ENCODE measurements around the gene LRRC58.

LRRC58 gene

DNA sequence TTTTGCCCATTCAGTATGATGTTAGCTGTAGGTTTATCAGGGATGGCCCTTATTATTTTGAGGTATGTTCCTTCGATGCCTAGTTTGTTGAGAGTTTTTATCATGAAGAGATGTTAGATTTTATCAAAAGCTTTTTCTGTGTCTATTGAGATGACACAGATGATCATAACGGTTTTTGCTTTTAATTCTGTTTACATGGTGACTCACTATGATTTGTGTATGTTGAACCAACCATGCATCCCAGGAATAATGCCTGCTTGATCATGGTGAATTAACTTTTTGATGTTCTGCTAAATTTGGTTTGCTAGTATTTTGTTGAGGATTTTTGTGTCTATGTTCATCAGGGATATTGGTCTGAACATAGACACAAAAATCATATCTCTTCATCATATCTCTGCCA is 72.4 kb downstream of the LRRC58 start:
- Histone ChIP-seq H3K23ac (ENCODE audit: low read depth, low read length, poor library complexity) (no peak overlapping the region), H3K27ac (replicated peaks; ENCODE audit: low read length) (no peak overlapping the region), H3K4me2 (ENCODE audit: insufficient read depth, low read length, poor library complexity, severe bottlenecking) (no peak overlapping the region), H3K27me3 (ENCODE audit: control insufficient read depth in 3 of 3, insufficient read depth in 3 of 3, low read depth in 1 of 3, low read length in 3 of 3) (no peaks in the 10 kb centered on the region), H4K91ac (ENCODE audit: low read depth, low read length, poor library complexity) (no peak overlapping the region), H2BK5ac (ENCODE audit: low read length) (no peak overlapping the region), H2BK120ac (ENCODE audit: low read depth, low read length) (no peak overlapping the region), H3K36me3 (replicated peaks in 1 of 2; ENCODE audit: control insufficient read depth in 2 of 2, insufficient read depth in 2 of 2, low read length in 2 of 2) (no peaks in the 10 kb centered on the region), H2AFZ (ENCODE audit: low read length) (no peak overlapping the region), H3K4ac (ENCODE audit: low read length) (no peak overlapping the region), H3K79me1 (ENCODE audit: low read depth, low read length) (no peaks in the 10 kb centered on the region), H2BK12ac (ENCODE audit: low read length) (no peak overlapping the region), H3K4me1 (ENCODE audit: control insufficient read depth in 2 of 2, insufficient read depth in 1 of 2, low read depth in 1 of 2, low read length in 2 of 2) (peaks cover 0 to 2% of the 10 kb centered on the region in 2 donors), H2AK5ac (ENCODE audit: low read depth, low read length) (no peak overlapping the region), H4K8ac (ENCODE audit: low read depth, low read length) (no peak overlapping the region), H3K14ac (ENCODE audit: low read length) (no peak overlapping the region), H3K9me3 (replicated peaks in 1 of 2; ENCODE audit: control insufficient read depth in 2 of 2, insufficient read depth in 1 of 2, low read depth in 1 of 2, low read length in 2 of 2) (no peaks in the 10 kb centered on the region), H3K18ac (ENCODE audit: low read length) (no peak overlapping the region), H3K4me3 (ENCODE audit: low read length in 2 of 2) (no peak overlapping the region), H3K9ac (ENCODE audit: low read depth, low read length, poor library complexity) (no peak overlapping the region), H2BK15ac (ENCODE audit: low read length) (no peak overlapping the region)
- no CpG with 5 or more reads among the region's 2 CpGs for WGBS, 2 donors (ENCODE audit: extremely low coverage in 2 of 2, insufficient read length in 2 of 2, insufficient replicate concordance in 1 of 2)
- DNase-seq (ENCODE audit: low spot score) = no peak

DNA sequence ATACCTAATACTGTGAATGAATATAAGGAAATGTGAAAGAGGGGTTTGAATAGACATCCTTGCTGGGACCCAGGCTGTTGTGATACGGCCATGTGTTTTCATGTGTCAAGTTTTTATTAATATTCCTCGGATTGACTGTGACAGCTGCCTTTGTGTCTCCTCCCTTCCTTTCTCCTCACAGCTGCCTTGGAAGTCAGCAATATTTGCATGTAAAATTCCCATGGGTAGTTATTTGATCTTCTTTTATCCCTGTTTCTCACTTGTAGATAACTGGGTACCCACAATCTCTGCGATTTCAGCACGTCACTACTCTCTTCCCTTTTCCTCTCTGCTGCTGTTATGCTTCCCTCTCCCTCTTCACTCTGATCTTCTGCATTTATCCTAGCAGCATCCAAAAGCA is 73.5 kb downstream of the LRRC58 start:
- Histone ChIP-seq H3K79me1 (ENCODE audit: low read depth, low read length) (no peaks in the 10 kb centered on the region), H3K23ac (ENCODE audit: low read depth, low read length, poor library complexity) (no peak overlapping the region), H2BK15ac (ENCODE audit: low read length) (no peak overlapping the region), H2AFZ (ENCODE audit: low read length) (peak overlapping the region; percentile 2), H3K4me3 (ENCODE audit: low read length in 2 of 2) (no peak overlapping the region), H4K91ac (ENCODE audit: low read depth, low read length, poor library complexity) (no peak overlapping the region), H3K9ac (ENCODE audit: low read depth, low read length, poor library complexity) (no peak overlapping the region), H3K4me2 (ENCODE audit: insufficient read depth, low read length, poor library complexity, severe bottlenecking) (no peak overlapping the region), H4K8ac (ENCODE audit: low read depth, low read length) (no peak overlapping the region), H3K36me3 (replicated peaks in 1 of 2; ENCODE audit: control insufficient read depth in 2 of 2, insufficient read depth in 2 of 2, low read length in 2 of 2) (no peaks in the 10 kb centered on the region), H3K18ac (ENCODE audit: low read length) (no peak overlapping the region), H3K27ac (replicated peaks; ENCODE audit: low read length) (no peak overlapping the region), H2BK12ac (ENCODE audit: low read length) (no peak overlapping the region), H2BK120ac (ENCODE audit: low read depth, low read length) (no peak overlapping the region), H3K9me3 (replicated peaks in 1 of 2; ENCODE audit: control insufficient read depth in 2 of 2, insufficient read depth in 1 of 2, low read depth in 1 of 2, low read length in 2 of 2) (no peaks in the 10 kb centered on the region), H3K14ac (ENCODE audit: low read length) (no peak overlapping the region), H3K27me3 (ENCODE audit: control insufficient read depth in 3 of 3, insufficient read depth in 3 of 3, low read depth in 1 of 3, low read length in 3 of 3) (no peaks in the 10 kb centered on the region), H3K4me1 (ENCODE audit: control insufficient read depth in 2 of 2, insufficient read depth in 1 of 2, low read depth in 1 of 2, low read length in 2 of 2) (no peaks in the 10 kb centered on the region), H2AK5ac (ENCODE audit: low read depth, low read length) (no peak overlapping the region), H2BK5ac (ENCODE audit: low read length) (no peak overlapping the region), H3K4ac (ENCODE audit: low read length) (no peak overlapping the region)
- DNase-seq (ENCODE audit: low spot score) = no peak
- WGBS, 2 donors (ENCODE audit: extremely low coverage in 2 of 2, insufficient read length in 2 of 2, insufficient replicate concordance in 1 of 2) = no CpG with 5 or more reads among the region's 4 CpGs

DNA sequence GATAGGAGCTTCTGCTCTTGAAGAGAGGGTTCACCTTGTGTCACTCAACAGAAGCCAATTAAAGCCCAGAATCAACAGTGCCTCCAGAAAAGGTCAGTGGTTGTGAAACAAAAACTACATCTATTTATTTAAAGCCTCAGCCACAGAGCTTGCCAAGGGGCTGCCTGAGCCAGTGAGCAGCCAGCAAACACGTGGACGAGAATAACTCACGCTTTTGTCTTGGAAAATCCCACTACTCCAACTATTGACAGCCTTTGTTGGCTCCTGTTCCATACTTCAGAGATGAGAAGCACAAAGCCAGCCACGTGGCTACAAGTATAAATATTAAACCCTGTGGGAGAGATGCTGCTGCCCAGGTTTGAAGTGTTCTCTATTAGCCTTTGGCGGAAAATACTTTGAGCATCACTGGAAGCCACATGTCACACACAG is 74.4 kb downstream of the LRRC58 start:
- no peak overlapping the region for H3K18ac ChIP-seq (ENCODE audit: low read length)
- no peak overlapping the region for H2AK5ac ChIP-seq (ENCODE audit: low read depth, low read length)
- no CpG with 5 or more reads among the region's 5 CpGs for WGBS, 2 donors (ENCODE audit: extremely low coverage in 2 of 2, insufficient read length in 2 of 2, insufficient replicate concordance in 1 of 2)
- H2AFZ ChIP-seq (ENCODE audit: low read length) = no peak overlapping the region
- no peak overlapping the region for H4K91ac ChIP-seq (ENCODE audit: low read depth, low read length, poor library complexity)
- H3K4me2 ChIP-seq (ENCODE audit: insufficient read depth, low read length, poor library complexity, severe bottlenecking) = no peak overlapping the region
- no peak overlapping the region for H3K4me3 ChIP-seq (ENCODE audit: low read length in 2 of 2)
- H3K14ac ChIP-seq (ENCODE audit: low read length) = no peak overlapping the region
- no peaks in the 10 kb centered on the region for H3K27me3 ChIP-seq (ENCODE audit: control insufficient read depth in 3 of 3, insufficient read depth in 3 of 3, low read depth in 1 of 3, low read length in 3 of 3)
- H3K23ac ChIP-seq (ENCODE audit: low read depth, low read length, poor library complexity) = no peak overlapping the region
- no peak overlapping the region for H2BK5ac ChIP-seq (ENCODE audit: low read length)
- no peak for DNase-seq (ENCODE audit: low spot score)
- no peak overlapping the region for H2BK15ac ChIP-seq (ENCODE audit: low read length)
- H2BK12ac ChIP-seq (ENCODE audit: low read length) = no peak overlapping the region
- H3K4me1 ChIP-seq (ENCODE audit: control insufficient read depth in 2 of 2, insufficient read depth in 1 of 2, low read depth in 1 of 2, low read length in 2 of 2) = no peaks in the 10 kb centered on the region
- H3K4ac ChIP-seq (ENCODE audit: low read length) = no peak overlapping the region
- no peak overlapping the region for H4K8ac ChIP-seq (ENCODE audit: low read depth, low read length)
- H3K9ac ChIP-seq (ENCODE audit: low read depth, low read length, poor library complexity) = no peak overlapping the region
- no peak overlapping the region for H2BK120ac ChIP-seq (ENCODE audit: low read depth, low read length)
- no peaks in the 10 kb centered on the region for H3K9me3 ChIP-seq (replicated peaks in 1 of 2; ENCODE audit: control insufficient read depth in 2 of 2, insufficient read depth in 1 of 2, low read depth in 1 of 2, low read length in 2 of 2)
- H3K79me1 ChIP-seq (ENCODE audit: low read depth, low read length) = no peaks in the 10 kb centered on the region
- no peaks in the 10 kb centered on the region for H3K36me3 ChIP-seq (replicated peaks in 1 of 2; ENCODE audit: control insufficient read depth in 2 of 2, insufficient read depth in 2 of 2, low read length in 2 of 2)
- no peak overlapping the region for H3K27ac ChIP-seq (replicated peaks; ENCODE audit: low read length)
